ENCODE results near the gene ARMC7.
"Not testable (repeated sequence)": the region's sequence is repeated elsewhere in the genome, so short reads cannot be mapped to it uniquely, and the experiment has no call there.

Gene ARMC7

DNA sequence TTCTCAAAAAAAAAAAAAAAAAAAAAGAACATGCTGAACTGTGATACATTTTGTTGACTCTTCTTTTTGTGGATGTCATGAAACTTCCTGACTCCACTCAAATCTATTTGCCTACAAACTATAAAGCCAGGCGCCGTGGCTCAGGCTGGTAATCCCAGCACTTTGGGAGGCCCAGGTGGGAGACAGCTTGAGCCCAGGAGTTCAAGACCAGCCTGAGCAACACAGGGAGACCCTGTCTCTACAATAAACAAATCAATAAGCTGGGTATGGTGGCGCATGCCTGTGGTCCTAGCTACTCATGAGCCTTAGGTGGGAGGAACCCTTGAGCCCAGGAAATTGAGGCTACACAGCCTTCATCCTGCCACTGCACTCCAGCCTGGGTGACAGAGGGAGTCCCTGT, 23.2 kb downstream of the ARMC7 start:
- no peak overlapping the region for H3K4me3 ChIP-seq (ENCODE audit: low read depth, low read length)

DNA sequence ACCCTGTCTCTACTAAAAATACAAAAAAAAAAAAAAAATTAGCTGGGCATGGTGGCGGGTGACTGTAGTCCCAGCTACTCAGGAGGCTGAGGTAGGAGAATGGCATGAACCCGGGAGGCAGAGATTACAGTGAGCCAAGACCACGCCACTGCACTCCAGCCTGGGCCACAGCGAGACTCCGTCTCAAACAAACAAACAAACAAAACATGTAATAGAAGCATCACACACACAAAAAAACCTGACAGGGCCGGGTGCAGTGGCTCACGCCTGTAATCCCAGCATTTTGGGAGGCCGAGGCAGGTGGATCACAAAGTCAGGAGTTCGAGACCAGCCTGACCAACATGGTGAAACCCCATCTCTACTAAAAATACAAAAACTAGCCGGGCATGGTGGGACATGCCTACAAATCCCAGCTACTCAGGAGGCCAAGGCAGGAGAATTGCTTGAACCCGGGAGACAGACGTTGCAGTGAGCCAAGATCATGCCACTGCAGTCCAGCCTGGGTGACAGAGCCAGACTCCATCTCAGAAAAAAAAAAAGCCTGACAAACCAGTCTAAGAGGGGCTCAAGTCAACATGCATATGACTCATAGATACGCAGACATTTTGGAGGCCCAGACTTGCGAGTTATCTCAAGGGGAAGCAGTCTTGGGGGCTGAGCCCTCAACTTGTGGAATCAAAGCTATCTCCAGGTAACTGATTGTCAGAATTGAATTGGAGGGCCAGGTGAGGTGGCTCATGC, 24.0 kb downstream of the ARMC7 start:
- not testable (repeated sequence) for H3K4me3 ChIP-seq (ENCODE audit: low read depth, low read length)

More for the DNA sequence above, 23.2 kb downstream of the ARMC7 start:
- TF ChIP-seq, protein P1, sequence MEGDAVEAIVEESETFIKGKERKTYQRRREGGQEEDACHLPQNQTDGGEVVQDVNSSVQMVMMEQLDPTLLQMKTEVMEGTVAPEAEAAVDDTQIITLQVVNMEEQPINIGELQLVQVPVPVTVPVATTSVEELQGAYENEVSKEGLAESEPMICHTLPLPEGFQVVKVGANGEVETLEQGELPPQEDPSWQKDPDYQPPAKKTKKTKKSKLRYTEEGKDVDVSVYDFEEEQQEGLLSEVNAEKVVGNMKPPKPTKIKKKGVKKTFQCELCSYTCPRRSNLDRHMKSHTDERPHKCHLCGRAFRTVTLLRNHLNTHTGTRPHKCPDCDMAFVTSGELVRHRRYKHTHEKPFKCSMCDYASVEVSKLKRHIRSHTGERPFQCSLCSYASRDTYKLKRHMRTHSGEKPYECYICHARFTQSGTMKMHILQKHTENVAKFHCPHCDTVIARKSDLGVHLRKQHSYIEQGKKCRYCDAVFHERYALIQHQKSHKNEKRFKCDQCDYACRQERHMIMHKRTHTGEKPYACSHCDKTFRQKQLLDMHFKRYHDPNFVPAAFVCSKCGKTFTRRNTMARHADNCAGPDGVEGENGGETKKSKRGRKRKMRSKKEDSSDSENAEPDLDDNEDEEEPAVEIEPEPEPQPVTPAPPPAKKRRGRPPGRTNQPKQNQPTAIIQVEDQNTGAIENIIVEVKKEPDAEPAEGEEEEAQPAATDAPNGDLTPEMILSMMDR (IDR thresholded peaks at IDR 0.05; ENCODE audit: low read depth, low read length): no peak

DNA sequence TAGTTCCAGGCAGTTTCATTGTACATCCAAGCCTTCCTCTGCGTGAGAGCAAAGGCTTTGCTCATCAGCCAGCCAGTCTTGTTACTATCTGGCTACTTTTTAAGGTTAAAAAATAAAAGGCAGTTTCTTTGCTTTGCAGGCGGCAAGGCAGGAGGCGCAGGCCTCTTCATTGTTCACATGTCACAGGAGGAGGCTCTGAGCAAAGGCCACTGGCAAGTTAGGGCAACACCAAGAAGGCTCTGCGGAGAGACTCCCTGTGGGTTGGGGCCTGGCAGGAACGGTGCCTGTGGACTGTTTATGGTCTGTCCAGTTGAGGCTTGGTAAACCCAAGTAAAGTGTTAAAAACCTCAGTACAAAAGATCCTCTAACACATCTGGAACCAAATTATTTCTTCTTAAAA, 25.7 kb downstream of the ARMC7 start:
- TF ChIP-seq, protein P1 (IDR thresholded peaks at IDR 0.05; ENCODE audit: low read depth, low read length): no peak
- no peak overlapping the region for H3K4me3 ChIP-seq (ENCODE audit: low read depth, low read length)

DNA sequence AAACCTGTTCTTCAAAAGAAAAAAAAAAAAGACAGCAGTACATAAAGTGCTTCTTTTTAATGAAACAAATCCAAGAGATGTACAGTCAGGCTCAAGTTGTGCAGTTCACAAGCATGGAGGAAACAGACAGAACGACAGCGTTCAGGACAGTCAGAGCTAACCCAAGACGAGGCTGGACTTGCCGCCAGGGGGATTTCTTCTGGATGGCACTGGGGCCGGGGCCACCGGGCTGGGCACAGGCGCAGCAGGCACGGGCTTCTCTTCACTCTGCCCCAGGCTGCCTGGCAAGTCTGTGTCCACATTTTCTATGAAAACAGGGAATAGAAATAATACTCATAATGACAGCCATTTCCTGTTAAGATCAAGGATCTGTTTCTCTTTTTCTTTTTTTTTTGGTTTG, 26.2 kb downstream of the ARMC7 start:
- no peak overlapping the region for H3K4me3 ChIP-seq (ENCODE audit: low read depth, low read length)
- TF ChIP-seq, protein P1 (IDR thresholded peaks at IDR 0.05; ENCODE audit: low read depth, low read length): no peak

DNA sequence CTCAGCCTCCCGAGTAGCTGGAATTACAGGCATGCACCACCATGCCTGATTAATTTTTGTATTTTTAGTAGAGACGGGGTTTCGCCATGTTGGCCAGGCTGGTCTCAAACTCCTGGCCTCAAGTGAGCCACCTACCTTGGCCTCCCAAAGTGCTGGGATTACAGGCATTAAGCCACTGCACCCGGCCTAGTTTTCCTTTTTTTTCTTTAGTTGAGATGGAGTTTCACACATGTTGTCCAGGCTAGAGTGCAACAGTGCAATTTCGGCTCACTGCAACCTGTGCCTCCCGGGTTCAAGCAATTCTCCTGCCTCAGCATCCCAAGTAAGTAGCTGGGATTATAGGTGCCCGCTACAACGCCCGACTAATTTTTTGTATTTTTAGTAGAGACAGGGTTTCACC, 28.0 kb downstream of the ARMC7 start:
- H3K4me3 ChIP-seq (ENCODE audit: low read depth, low read length): not testable (repeated sequence)

DNA sequence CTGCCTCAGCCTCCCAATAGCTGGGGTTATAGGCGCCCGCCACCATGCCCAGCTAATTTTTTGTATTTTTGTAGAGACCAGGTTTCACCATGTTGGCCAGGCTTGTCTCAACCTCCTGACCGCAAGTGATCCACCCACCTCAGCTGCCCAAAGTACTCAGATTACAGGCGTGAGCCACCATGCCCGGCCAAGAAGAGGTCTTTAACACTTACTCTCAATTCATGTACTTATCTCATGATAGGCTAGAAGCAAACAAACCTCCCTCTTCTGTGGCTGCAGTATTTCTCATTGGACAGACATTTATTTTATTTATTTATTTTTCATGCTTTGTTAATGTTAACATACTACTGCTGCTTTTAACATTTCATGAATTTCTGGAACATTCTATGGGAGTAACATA, 28.8 kb downstream of the ARMC7 start:
- no peak overlapping the region for H3K4me3 ChIP-seq (ENCODE audit: low read depth, low read length)
- TF ChIP-seq, protein P1 (IDR thresholded peaks at IDR 0.05; ENCODE audit: low read depth, low read length): no peak

DNA sequence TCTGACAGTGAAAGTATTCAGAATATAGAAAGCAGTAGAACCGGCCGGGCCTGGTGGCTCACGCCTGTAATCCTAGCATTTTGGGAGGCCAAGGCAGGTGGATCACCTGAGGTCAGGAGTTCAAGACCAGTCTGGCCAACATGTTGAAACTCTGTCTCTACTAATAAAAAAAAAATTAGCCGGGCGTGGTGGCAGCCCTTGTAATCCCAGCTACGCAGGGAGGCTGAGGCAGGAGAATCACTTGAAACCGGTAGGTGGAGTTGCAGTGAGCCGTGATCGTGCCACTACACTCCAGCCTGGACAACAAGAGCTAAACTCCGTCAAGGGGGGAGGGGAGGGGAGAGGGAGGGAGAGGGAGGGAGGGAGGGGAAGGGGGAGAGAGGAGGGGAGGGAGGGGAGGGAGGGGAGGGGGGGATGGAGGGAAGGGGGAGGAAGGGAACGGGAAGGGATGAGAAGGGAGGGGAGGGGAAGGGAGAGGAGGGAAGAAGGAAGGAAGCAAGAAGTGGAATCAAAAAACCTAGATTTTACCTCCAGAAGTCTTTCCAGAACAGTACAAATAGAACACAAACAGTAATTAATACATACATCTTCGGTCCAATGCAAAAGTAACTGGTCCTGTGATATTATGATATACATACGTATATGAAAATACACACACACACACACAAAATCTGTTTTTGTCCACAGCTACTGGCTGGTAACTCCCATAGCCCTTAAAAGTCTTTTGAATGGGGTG, 32.6 kb downstream of the ARMC7 start:
- TF ChIP-seq, protein P1 (IDR thresholded peaks at IDR 0.05; ENCODE audit: low read depth, low read length): no peak

DNA sequence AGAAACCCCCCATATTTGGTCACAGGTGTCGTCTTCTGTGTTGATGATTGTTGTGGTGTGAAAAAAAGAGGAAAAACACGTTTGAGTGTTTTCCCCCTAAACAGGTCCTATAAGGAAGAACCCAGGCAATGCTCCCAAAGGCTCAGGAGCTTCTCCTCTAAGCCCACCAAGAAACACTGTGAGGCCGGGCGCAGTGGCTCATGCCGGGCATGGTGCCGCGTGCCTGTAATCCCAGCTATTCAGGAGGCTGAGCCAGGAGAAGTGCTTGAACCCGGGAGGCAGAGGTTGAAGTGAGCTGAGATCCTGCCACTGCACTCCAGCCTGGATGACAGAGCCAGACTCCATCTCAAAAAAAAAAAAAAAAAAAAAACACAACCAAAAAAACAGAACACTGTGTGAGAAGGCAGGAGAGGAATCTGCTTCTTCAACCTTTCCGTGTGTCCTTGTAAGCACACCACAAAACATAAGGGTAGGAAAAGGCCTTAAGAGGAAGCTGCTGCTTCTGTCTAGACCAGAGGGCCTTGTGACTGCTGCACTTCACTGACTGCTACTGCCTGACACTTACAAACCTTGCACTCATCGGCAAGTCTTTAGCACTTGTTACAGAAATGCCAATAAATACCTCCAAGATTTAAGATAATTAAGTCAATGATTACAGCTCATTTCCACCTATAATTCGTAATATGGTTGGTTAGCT, 35.2 kb downstream of the ARMC7 start:
- no peak overlapping the region for H3K4me3 ChIP-seq (ENCODE audit: low read depth, low read length)
- TF ChIP-seq, protein P1 (IDR thresholded peaks at IDR 0.05; ENCODE audit: low read depth, low read length): no peak

More for the DNA sequence above, 32.6 kb downstream of the ARMC7 start:
- H3K4me3 ChIP-seq (ENCODE audit: low read depth, low read length): no peak overlapping the region

Data from WI38 (cell line).